ENCODE measurements around the gene KIAA1549.

DNA sequence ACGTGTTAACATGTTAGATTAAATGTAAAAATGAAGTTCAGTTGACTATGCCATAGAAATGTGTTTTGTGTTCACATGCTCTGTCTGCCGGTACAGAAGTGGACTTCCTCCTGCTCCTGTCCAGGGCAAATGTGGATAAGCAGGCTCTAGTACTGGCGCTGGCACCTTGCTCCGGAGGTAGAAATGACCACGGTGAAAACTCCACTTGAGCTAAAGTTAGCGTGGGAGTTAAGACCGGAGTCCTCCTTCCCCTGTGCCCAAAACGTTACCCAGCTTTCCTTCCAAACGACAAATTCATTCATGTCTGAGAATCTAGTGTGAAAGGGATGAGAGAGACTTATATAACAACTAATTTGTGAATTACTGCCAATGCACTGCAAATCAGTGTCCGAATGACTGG, 148.2 kb downstream of the KIAA1549 start:
- TF ChIP-seq CTCF (IDR thresholded peaks at IDR 0.05) = no peak
- no peak for TF ChIP-seq EP300 (IDR thresholded peaks at IDR 0.05)
- TF ChIP-seq POLR2A (IDR thresholded peaks at IDR 0.05) = no peak
- TF ChIP-seq POLR2AphosphoS5 (IDR thresholded peaks at IDR 0.05) = no peak

All from stomach (tissue), 4 donors.